Measurements from ENCODE around the gene NT5C1A. TPM values are rescaled to one million over a fixed set of nuclear protein-coding genes. Genes with fewer than 3 reads are reported as not detected.

Gene NT5C1A
- total RNA-seq, 1 experiment from 2014 or later, result not detected

- no peak overlapping the region for H3K27ac Mint-ChIP-seq (ENCODE audit: low read depth, unreplicated experiment)
- no peaks in the 10 kb centered on the region for H3K4me1 Mint-ChIP-seq (ENCODE audit: insufficient read depth, unreplicated experiment)
- H3K9me3 Mint-ChIP-seq (ENCODE audit: unreplicated experiment), result no peaks in the 10 kb centered on the region
- no peak for TF ChIP-seq CTCF (IDR thresholded peaks at IDR 0.05; ENCODE audit: unreplicated experiment)
- H3K4me3 Mint-ChIP-seq (ENCODE audit: unreplicated experiment), result no peak overlapping the region
- DNase-seq (ENCODE audit: unreplicated experiment), result no peak
- no peaks in the 10 kb centered on the region for H3K36me3 Mint-ChIP-seq (ENCODE audit: insufficient read depth, unreplicated experiment)
- POLR2A ChIA-PET, result no interaction called here
- intact Hi-C loops (cut with micrococcal nuclease), result no loop called here
- CTCF ChIA-PET, result interaction anchor here (0.7 kb wide), 1 partner anchor 37 kb away, joined by 3 read pairs; no protein-coding TSS in a partner anchor
- H3K27me3 Mint-ChIP-seq (ENCODE audit: insufficient read depth, unreplicated experiment), result no peaks in the 10 kb centered on the region
- BruUV-seq (replicated peaks), result no TSS peak
Observed at GRCh38 chr1:39683591-39684312, 11.8 kb upstream of the NT5C1A start.

GRCh38 chr1:39681999-39682398, 10.1 kb upstream of the NT5C1A start:
- BruUV-seq (replicated peaks), result no TSS peak
- H3K27ac Mint-ChIP-seq (ENCODE audit: low read depth, unreplicated experiment), result no peak overlapping the region
- intact Hi-C loops (cut with micrococcal nuclease), result no loop called here
- no peak for DNase-seq (ENCODE audit: unreplicated experiment)
- no peaks in the 10 kb centered on the region for H3K9me3 Mint-ChIP-seq (ENCODE audit: unreplicated experiment)
- H3K4me3 Mint-ChIP-seq (ENCODE audit: unreplicated experiment), result no peak overlapping the region
- no peaks in the 10 kb centered on the region for H3K27me3 Mint-ChIP-seq (ENCODE audit: insufficient read depth, unreplicated experiment)
- POLR2A ChIA-PET, result no interaction called here
- CTCF ChIA-PET, result interaction anchor here (0.6 to 2.3 kb wide), 2 partner anchors 29 to 38 kb away, joined by 3 to 7 read pairs; no protein-coding TSS in a partner anchor
- peaks cover under 1% of the 10 kb centered on the region for H3K4me1 Mint-ChIP-seq (ENCODE audit: insufficient read depth, unreplicated experiment)
- TF ChIP-seq CTCF (IDR thresholded peaks at IDR 0.05; ENCODE audit: unreplicated experiment), result no peak
- H3K36me3 Mint-ChIP-seq (ENCODE audit: insufficient read depth, unreplicated experiment), result no peaks in the 10 kb centered on the region

GRCh38 chr1:39681294-39681693, 9.4 kb upstream of the NT5C1A start:
- CTCF ChIA-PET, result interaction anchor here (0.6 to 2.3 kb wide), 3 partner anchors 28 to 200 kb away, joined by 3 to 7 read pairs (median 3); no protein-coding TSS in a partner anchor
- Mint-ChIP-seq H3K4me3 (ENCODE audit: unreplicated experiment) (no peak overlapping the region), H3K4me1 (ENCODE audit: insufficient read depth, unreplicated experiment) (peaks cover 7% of the 10 kb centered on the region), H3K27me3 (ENCODE audit: insufficient read depth, unreplicated experiment) (no peaks in the 10 kb centered on the region), H3K9me3 (ENCODE audit: unreplicated experiment) (no peaks in the 10 kb centered on the region), H3K36me3 (ENCODE audit: insufficient read depth, unreplicated experiment) (no peaks in the 10 kb centered on the region), H3K27ac (ENCODE audit: low read depth, unreplicated experiment) (no peak overlapping the region)
- POLR2A ChIA-PET, result interaction anchor here (1.3 kb wide), 1 partner anchor 9 kb away, joined by 4 read pairs; no protein-coding TSS in a partner anchor
- intact Hi-C loops (cut with micrococcal nuclease), result no loop called here
- DNase-seq (ENCODE audit: unreplicated experiment), result no peak
- BruUV-seq (replicated peaks), result no TSS peak
- TF ChIP-seq CTCF (IDR thresholded peaks at IDR 0.05; ENCODE audit: unreplicated experiment), result no peak

DNA sequence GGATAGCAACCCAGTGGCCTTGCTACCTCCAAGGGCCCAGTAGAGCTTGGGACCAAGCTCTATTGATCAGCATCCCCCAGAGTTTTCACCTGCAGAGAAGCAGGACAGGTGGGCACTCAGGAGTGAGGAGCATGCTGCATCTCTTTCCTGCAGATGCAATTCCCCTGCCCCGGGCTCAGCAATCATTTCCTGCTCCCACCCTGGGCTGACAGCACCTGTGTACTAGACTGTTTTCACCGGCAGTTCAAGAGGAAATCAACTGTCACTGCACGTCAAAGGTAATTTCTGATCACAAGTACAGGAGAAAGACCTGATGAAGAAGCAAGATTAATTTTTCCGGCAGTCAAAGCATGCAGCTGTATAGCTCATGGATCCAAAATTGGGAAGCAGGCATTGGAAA, 8.8 kb upstream of the NT5C1A start:
- ChIA-PET CTCF (interaction anchor here (0.6 to 2.3 kb wide), 3 partner anchors 28 to 587 kb away, joined by 3 to 7 read pairs (median 3); no protein-coding TSS in a partner anchor), POLR2A (interaction anchor here (1.3 kb wide), 1 partner anchor 9 kb away, joined by 4 read pairs; no protein-coding TSS in a partner anchor)
- intact Hi-C loops (cut with micrococcal nuclease), result no loop called here
- H3K4me3 Mint-ChIP-seq (ENCODE audit: unreplicated experiment), result no peak overlapping the region
- DNase-seq (ENCODE audit: unreplicated experiment), result no peak
- no TSS peak for BruUV-seq (replicated peaks)
- H3K4me1 Mint-ChIP-seq (ENCODE audit: insufficient read depth, unreplicated experiment), result peaks cover 9% of the 10 kb centered on the region
- no peaks in the 10 kb centered on the region for H3K9me3 Mint-ChIP-seq (ENCODE audit: unreplicated experiment)
- H3K27ac Mint-ChIP-seq (ENCODE audit: low read depth, unreplicated experiment), result no peak overlapping the region
- no peak for TF ChIP-seq CTCF (IDR thresholded peaks at IDR 0.05; ENCODE audit: unreplicated experiment)
- no peaks in the 10 kb centered on the region for H3K27me3 Mint-ChIP-seq (ENCODE audit: insufficient read depth, unreplicated experiment)
- no peaks in the 10 kb centered on the region for H3K36me3 Mint-ChIP-seq (ENCODE audit: insufficient read depth, unreplicated experiment)
